ENCODE results near the gene DIPK1B.

GRCh38 chr9:136717399-136717798 lies 5.0 kb downstream of the DIPK1B start:
- TF ChIP-seq MAX (IDR thresholded peaks at IDR 0.05; ENCODE audit: low read depth, low read length) (no peak), CBX3 (IDR thresholded peaks at IDR 0.05; ENCODE audit: borderline replicate concordance, low read depth) (no peak), NR2C2 (IDR thresholded peaks at IDR 0.05; ENCODE audit: borderline replicate concordance, control insufficient read depth, insufficient read length, low read depth) (no peak), BCL11A (IDR thresholded peaks at IDR 0.05; ENCODE audit: low read depth, low read length) (no peak)

All from GM12878 (cell line).